Esophagus squamous epithelium (tissue), 5 donors: ENCODE data around the gene PTRH1. TPM values are rescaled to one million over a fixed set of nuclear protein-coding genes. Genes with fewer than 3 reads are reported as not detected.

Experiments used
- DNase-seq: peaks from one replicate; lab custom pipeline; 2025; lab: John Stamatoyannopoulos, UW
- H3K27ac ChIP-seq, 4 donors: fragments of 200-600 bp; sonication (generic); one replicate each; pipeline ENCODE4 v1.5.1; 2016 to 2019; ENCODE audit warnings: mild to moderate bottlenecking in 1 of 4
- H3K27me3 ChIP-seq, 4 donors: fragments of 200-600 bp; sonication (generic); 1 replicate in 3 of 4; 2 replicates in 1 of 4; pipeline versions ENCODE4 v1.5.1 to v1.6.0; 2017 to 2021; ENCODE audit warnings: antibody characterized with exemption in 1 of 4
- H3K36me3 ChIP-seq, 3 donors: fragments of 200-600 bp; sonication (generic); one replicate each; pipeline ENCODE4 v1.5.1; 2016 to 2019
- H3K4me1 ChIP-seq, 3 donors: fragments of 200-600 bp; sonication (generic); one replicate each; pipeline ENCODE4 v1.5.1; 2017 to 2019
- H3K4me3 ChIP-seq, 4 donors: fragments of 200-600 bp; sonication (generic); 1 replicate in 3 of 4; 2 replicates in 1 of 4; pipeline ENCODE4 v1.5.1; 2016 to 2019; ENCODE audit warnings: mild to moderate bottlenecking in 2 of 4, moderate library complexity in 1 of 4
- H3K9me3 ChIP-seq, 3 donors: fragments of 200-600 bp; sonication (generic); one replicate each; pipeline ENCODE4 v1.5.1; 2016 to 2019
- POLR2A ChIP-seq, 4 donors: fragments of 450-650 bp; IDR thresholded peaks; one replicate each; pipeline ENCODE4 v1.6.1; 2017; ENCODE audit warnings: antibody characterized with exemption in 4 of 4, mild to moderate bottlenecking in 4 of 4, moderate library complexity in 3 of 4
- WGBS, 2 donors: methylation state at CpG; one replicate each; pipeline ENCODE4 v1.1.5; 2018; 5-methylcytosine and 5-hydroxymethylcytosine counted together
- intact Hi-C: fragments of 100-400 bp; cut with DNase I; formaldehyde crosslinking; loops from one replicate; pipeline ENCODE4 v1.15.0; 2022
- total RNA-seq, 4 donors: library from RNA; depleted of rRNA; stranded (reverse); fragments of >200 nt; gene quantifications; one replicate each; pipeline ENCODE4 v1.1.0, GENCODE V29; 2016
- TF ChIP-seq, protein P1 (sequence below), 6 experiments: fragments of 450-650 bp in 4 of 6; fragments of 200-600 bp in 2 of 6; sonication (generic) in 2 of 6; IDR thresholded peaks; one replicate each; pipeline ENCODE4 v1.5.1; 2016 to 2019; ENCODE audit warnings: antibody characterized with exemption in 6 of 6, mild to moderate bottlenecking in 4 of 6, moderate library complexity in 4 of 6
- donor health status: DM: yes; HTN: yes; CAD: no.

The PTRH1 gene
- total RNA-seq, 4 donors from 2014 or later: 4.5 to 12.6 (median 11.6) TPM

DNA sequence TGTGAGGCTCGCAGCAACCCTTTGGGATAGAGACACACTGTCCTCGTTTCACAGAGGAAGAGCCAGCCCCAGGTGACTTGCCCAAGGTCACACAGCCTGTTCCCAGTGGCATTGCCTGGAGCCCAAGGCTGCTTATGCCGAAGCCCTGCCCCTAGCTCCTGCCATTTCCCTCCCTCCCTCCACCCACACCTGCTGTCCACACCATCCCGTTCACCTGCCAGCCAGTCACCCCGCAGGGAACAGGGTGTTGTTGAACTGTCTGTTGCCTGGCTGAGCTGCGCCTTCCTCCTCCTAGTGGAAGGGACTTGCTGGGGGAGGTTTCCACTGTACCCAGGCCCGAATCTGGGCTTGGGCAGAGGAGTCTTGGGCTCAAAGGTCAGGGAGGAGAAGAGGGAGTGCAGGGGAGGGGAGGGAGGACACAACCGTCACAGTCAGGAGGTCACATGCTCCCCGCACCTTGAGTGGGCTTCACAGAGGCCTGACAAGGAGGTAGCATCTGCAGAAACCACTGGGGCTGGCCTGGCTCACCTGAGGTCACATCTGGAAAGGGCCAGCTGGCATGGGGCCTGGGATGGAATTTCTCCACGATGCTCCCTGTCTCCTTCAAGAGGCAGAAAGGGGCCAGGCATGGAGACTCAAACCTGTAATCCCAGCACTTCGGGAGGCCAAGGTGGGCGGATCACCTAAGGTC lies 6.7 kb upstream of the PTRH1 start:
- Histone ChIP-seq H3K36me3 (no peaks in the 10 kb centered on the region), H3K9me3 (no peaks in the 10 kb centered on the region), H3K4me1 (peaks cover 0 to 34% (median 6%) of the 10 kb centered on the region in 3 donors), H3K4me3 (no peak overlapping the region), H3K27ac (no peak overlapping the region), H3K27me3 (no peaks in the 10 kb centered on the region)
- TF ChIP-seq, protein P1, sequence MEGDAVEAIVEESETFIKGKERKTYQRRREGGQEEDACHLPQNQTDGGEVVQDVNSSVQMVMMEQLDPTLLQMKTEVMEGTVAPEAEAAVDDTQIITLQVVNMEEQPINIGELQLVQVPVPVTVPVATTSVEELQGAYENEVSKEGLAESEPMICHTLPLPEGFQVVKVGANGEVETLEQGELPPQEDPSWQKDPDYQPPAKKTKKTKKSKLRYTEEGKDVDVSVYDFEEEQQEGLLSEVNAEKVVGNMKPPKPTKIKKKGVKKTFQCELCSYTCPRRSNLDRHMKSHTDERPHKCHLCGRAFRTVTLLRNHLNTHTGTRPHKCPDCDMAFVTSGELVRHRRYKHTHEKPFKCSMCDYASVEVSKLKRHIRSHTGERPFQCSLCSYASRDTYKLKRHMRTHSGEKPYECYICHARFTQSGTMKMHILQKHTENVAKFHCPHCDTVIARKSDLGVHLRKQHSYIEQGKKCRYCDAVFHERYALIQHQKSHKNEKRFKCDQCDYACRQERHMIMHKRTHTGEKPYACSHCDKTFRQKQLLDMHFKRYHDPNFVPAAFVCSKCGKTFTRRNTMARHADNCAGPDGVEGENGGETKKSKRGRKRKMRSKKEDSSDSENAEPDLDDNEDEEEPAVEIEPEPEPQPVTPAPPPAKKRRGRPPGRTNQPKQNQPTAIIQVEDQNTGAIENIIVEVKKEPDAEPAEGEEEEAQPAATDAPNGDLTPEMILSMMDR (IDR thresholded peaks at IDR 0.05): no peak
- no peak for TF ChIP-seq POLR2A (IDR thresholded peaks at IDR 0.05)
- WGBS, 2 donors: 65 to 72% methylated on average over 7 of the region's 12 CpGs
- intact Hi-C loops: loop anchor here (5.0 to 10.0 kb wide), 2 partner anchors 115 to 217 kb away; no protein-coding TSS in a partner anchor
- no peak for DNase-seq

DNA sequence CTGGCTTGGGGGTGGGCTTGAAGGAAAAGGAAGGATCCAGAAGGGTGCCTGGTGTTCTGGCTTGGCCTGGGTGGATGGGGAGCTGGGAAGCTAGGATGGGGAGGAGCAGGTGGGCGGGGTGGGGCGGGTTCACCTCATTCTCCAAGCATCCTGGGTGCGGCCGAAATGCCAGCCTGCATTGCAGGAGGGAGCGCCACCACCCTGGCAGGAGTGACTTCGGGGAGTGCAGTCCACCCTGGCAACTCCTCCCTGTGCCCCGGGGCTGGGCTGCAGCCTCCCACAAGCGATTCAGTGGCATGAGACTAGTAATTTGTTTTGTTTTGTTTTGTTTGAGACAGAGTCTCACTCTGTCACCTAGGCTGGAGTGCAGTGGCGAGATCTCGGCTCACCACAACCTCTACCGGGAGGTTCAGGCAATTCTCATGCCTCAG lies 5.9 kb upstream of the PTRH1 start:
- TF ChIP-seq, protein P1 (IDR thresholded peaks at IDR 0.05): no peak
- 12 to 56% methylated on average over 8 of the region's 11 CpGs for WGBS, 2 donors
- no peak for DNase-seq
- Histone ChIP-seq H3K27ac (no peak overlapping the region), H3K4me3 (no peak overlapping the region), H3K36me3 (no peaks in the 10 kb centered on the region), H3K9me3 (no peaks in the 10 kb centered on the region), H3K27me3 (no peaks in the 10 kb centered on the region), H3K4me1 (peaks cover 0 to 35% (median 6%) of the 10 kb centered on the region in 3 donors)
- intact Hi-C loops: loop anchor here (5.0 to 10.0 kb wide), 2 partner anchors 114 to 217 kb away; no protein-coding TSS in a partner anchor

DNA sequence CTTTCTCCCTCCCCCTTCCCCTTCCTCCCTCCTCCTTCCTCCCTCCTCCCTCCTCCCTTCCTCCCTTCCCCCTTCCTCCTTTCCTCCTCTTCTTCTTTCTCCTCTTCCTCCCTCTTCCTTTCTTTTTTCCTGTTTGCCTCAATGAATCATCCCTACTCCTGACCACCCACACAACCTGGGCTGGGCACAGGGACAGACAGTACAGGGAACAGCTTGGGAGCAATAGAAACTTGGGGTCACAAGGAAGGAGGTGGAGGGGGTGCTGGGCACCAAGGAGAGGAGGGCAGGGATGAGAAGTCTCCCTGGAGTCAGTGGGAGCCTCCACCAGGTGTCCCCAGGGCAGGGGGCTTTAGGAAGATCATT lies 5.4 kb upstream of the PTRH1 start:
- no peak for DNase-seq
- no peaks in the 10 kb centered on the region for H3K27me3 ChIP-seq
- no peaks in the 10 kb centered on the region for H3K36me3 ChIP-seq
- no peak overlapping the region for H3K27ac ChIP-seq
- peaks cover 0 to 41% (median 10%) of the 10 kb centered on the region in 3 donors for H3K4me1 ChIP-seq
- no peak for TF ChIP-seq POLR2A (IDR thresholded peaks at IDR 0.05)
- TF ChIP-seq, protein P1 (IDR thresholded peaks at IDR 0.05): no peak
- intact Hi-C loops: loop anchor here (5.0 to 10.0 kb wide), 2 partner anchors 114 to 216 kb away; no protein-coding TSS in a partner anchor
- H3K4me3 ChIP-seq: no peak overlapping the region
- H3K9me3 ChIP-seq: no peaks in the 10 kb centered on the region

DNA sequence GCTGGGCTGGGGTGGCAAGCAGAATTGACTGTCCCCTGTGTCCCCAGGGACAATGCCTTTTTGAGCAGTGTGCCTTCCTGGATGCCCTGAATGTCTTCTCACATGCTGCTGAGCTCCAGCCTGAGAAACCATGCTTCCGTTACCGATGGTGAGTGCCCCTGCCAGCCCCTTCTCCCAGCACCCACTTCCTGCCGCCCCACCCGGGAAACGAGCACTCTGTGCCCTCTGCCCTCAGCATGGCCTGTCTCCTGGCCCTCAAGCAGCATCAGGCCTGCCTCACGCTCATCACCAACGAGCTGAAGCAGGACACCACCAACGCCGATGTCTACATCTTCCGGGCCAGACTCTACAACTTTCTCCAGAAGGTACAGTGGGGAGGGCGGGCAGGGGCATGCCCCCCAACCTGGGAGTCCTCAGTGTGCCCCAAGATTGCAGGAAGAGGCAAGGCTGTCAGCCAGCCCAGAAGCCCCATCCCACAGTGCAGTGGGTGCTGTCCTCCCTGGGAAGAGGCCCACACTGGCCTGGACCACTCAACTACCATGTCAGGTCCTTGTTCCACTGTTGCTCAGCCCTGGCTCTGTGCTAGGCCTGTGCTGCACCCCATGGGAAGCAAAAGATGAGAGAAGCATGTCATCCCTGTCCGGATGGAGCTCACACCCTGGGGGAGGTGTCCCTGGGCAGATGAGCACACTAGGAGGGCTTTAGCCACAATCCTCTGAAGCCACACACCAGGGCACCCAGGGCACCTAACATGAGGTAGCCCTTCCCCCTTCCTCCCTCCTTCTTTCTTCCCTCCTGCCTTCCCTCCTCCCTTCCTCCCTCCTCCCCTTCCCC lies 4.8 kb upstream of the PTRH1 start:
- intact Hi-C loops: loop anchor here (5.0 to 10.0 kb wide), 2 partner anchors 113 to 215 kb away; no protein-coding TSS in a partner anchor
- no peak overlapping the region for H3K27ac ChIP-seq
- DNase-seq: no peak
- no peaks in the 10 kb centered on the region for H3K9me3 ChIP-seq
- 66% methylated on average over 4 to 5 of the region's 12 CpGs for WGBS, 2 donors
- H3K4me1 ChIP-seq: peaks cover 0 to 42% (median 10%) of the 10 kb centered on the region in 3 donors
- no peaks in the 10 kb centered on the region for H3K36me3 ChIP-seq
- no peaks in the 10 kb centered on the region for H3K27me3 ChIP-seq
- TF ChIP-seq, protein P1 (IDR thresholded peaks at IDR 0.05): no peak
- TF ChIP-seq POLR2A (IDR thresholded peaks at IDR 0.05): no peak
- H3K4me3 ChIP-seq: no peak overlapping the region

DNA sequence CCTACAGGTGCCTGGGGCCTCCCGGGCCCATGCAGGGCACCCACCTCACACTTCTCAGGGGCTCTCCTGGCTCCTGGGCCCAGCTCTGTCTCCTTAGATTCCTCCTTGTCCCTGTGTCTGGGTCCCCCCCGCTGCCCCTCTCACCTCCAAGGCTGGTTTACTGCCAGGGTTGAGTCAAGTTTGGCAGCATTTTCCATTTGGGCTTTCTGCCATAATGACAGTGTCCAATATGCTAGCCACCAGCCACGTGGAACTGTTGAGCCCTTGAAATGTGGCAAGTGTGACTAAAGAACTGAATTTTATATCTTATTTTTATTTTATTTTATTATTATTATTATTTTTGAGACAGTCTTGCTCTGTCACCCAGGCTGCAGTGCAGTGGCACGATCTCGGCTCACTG lies 2.3 kb upstream of the PTRH1 start:
- H3K27ac ChIP-seq: no peak overlapping the region
- no peaks in the 10 kb centered on the region for H3K36me3 ChIP-seq
- intact Hi-C loops: no loop called here
- H3K9me3 ChIP-seq: no peaks in the 10 kb centered on the region
- TF ChIP-seq, protein P1 (IDR thresholded peaks at IDR 0.05): no peak
- no peak for TF ChIP-seq POLR2A (IDR thresholded peaks at IDR 0.05)
- peaks cover 11 to 36% (median 11%) of the 10 kb centered on the region in 3 donors for H3K4me1 ChIP-seq
- no peaks in the 10 kb centered on the region for H3K27me3 ChIP-seq
- DNase-seq: no peak
- no peak overlapping the region for H3K4me3 ChIP-seq
- WGBS, 2 donors: 73 to 84% methylated on average over 5 of the region's 5 CpGs
